Upper lobe of left lung (tissue), 6 donors: ENCODE data around the gene GUCA2A. TPM values are rescaled to one million over a fixed set of nuclear protein-coding genes. Genes with fewer than 3 reads are reported as not detected.
A peak's percentile ranks its signal among the peaks of the same experiment; 100 is the strongest.
"Not testable (repeated sequence)": the region's sequence is repeated elsewhere in the genome, so short reads cannot be mapped to it uniquely, and the experiment has no call there.

Source experiments
- ATAC-seq, 2 donors: fragments of 200-7000 bp; cut with Tn5 transposase; one replicate each; pipeline ENCODE4 v1.9.1; 2022; ENCODE audit warnings: mild to moderate bottlenecking in 2 of 2, moderate library complexity in 2 of 2; ENCODE audit not compliant: low FRiP score in 2 of 2
- DNase-seq, 2 donors: peaks; one replicate each; pipeline ENCODE4 v3.0.0-alpha.2; 2019 to 2020
- H3K27ac ChIP-seq, 4 donors: fragments of 200-600 bp; sonication (generic); one replicate each; pipeline ENCODE4 v1.5.1; 2016 to 2019
- H3K27me3 ChIP-seq, 4 donors: fragments of 200-600 bp; sonication (generic); one replicate each; pipeline ENCODE4 v1.5.1; 2017 to 2019
- H3K36me3 ChIP-seq, 4 donors: fragments of 200-600 bp; sonication (generic); one replicate each; pipeline ENCODE4 v1.5.1; 2016 to 2019
- H3K4me1 ChIP-seq, 4 donors: fragments of 200-600 bp; sonication (generic); one replicate each; pipeline ENCODE4 v1.5.1; 2018 to 2019
- H3K4me3 ChIP-seq, 4 donors: fragments of 200-600 bp; sonication (generic); one replicate each; pipeline ENCODE4 v1.5.1; 2017 to 2019; ENCODE audit warnings: mild to moderate bottlenecking in 2 of 4, moderate library complexity in 1 of 4
- H3K9me3 ChIP-seq, 4 donors: fragments of 200-600 bp; sonication (generic); one replicate each; pipeline ENCODE4 v1.5.1; 2018 to 2019
- CTCF ChIP-seq, 6 experiments: fragments of 450-650 bp in 4 of 6; fragments of 200-600 bp in 2 of 6; sonication (generic) in 2 of 6; IDR thresholded peaks; one replicate each; pipeline ENCODE4 v1.5.1; 2016 to 2019; ENCODE audit warnings: antibody characterized with exemption in 6 of 6
- EP300 ChIP-seq, 4 donors: sonication (generic); formaldehyde crosslinking; IDR thresholded peaks; one replicate each; pipeline ENCODE4 v1.5.1; 2017; ENCODE audit warnings: antibody characterized with exemption in 4 of 4, control low read depth in 2 of 4
- POLR2A ChIP-seq, 4 donors: fragments of 450-650 bp; IDR thresholded peaks; one replicate each; pipeline ENCODE4 v1.5.1; 2016 to 2017; ENCODE audit warnings: antibody characterized with exemption in 4 of 4, mild to moderate bottlenecking in 2 of 4
- POLR2AphosphoS5 ChIP-seq, 2 donors: sonication (generic); formaldehyde crosslinking; IDR thresholded peaks; one replicate each; pipeline ENCODE4 v1.5.1; 2017; ENCODE audit warnings: antibody characterized with exemption in 2 of 2
- WGBS, 2 donors: methylation state at CpG; one replicate each; pipeline ENCODE4 v1.1.5; 2017 to 2018; 5-methylcytosine and 5-hydroxymethylcytosine counted together
- total RNA-seq, 6 donors: library from RNA; depleted of rRNA in 4 of 6; stranded (reverse); fragments of >200 nt in 4 of 6; gene quantifications; one replicate each; pipeline versions ENCODE4 v1.1.0 to v1.2.1, GENCODE V29; 2016 to 2021
- donor health status: DM: no; HTN: no; CAD: no; lungs with moderate emphysema.
- donor health status: DM: no; HTN: yes; CAD: no; lungs with severe emphysema.

The GUCA2A gene, protein sequence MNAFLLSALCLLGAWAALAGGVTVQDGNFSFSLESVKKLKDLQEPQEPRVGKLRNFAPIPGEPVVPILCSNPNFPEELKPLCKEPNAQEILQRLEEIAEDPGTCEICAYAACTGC
- total RNA-seq: under 1 TPM in 1 of 6 donors, not detected in 5; 0.47 TPM

GRCh38 chr1:42164551-42165420, at the start of gene GUCA2A:
GUCA2A (minus strand) TSS chr1:42164745; CDS start chr1:42164712, 33 bp downstream.
- peak within 1 kb of the TSS in 3 of 4 donors; percentile 10 to 42 (median 32) for H3K27ac ChIP-seq
- no peak for ATAC-seq

DNA sequence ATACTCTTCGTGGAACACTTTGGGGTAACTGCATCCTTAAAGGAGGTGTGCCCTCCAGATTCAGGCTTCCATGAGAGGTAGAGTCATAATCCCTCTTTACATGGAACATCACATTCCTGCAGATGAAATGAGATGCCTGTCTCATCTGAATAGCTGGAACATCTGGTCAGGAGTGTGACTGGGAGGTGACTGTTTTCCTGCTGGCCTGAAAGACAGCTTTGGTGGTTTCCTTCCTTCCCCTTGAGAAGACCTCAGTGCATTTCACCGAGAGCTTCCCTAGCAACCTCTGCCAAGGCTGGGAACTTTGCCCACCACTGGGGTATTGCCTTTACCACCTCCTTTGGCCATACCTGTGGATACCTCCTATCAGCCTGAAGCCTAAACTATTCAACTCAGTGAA, 46.7 kb upstream of the GUCA2A start:
- Histone ChIP-seq H3K4me1 (peaks cover 8 to 20% (median 13%) of the 10 kb centered on the region in 4 donors), H3K36me3 (no peaks in the 10 kb centered on the region), H3K27me3 (no peaks in the 10 kb centered on the region), H3K27ac (no peak overlapping the region), H3K4me3 (no peak overlapping the region), H3K9me3 (no peaks in the 10 kb centered on the region)
- WGBS, 2 donors: 63% methylated on average over 2 of the region's 2 CpGs
- DNase-seq (no peak), ATAC-seq (no peak)
- TF ChIP-seq CTCF (IDR thresholded peaks at IDR 0.05) (no peak), EP300 (IDR thresholded peaks at IDR 0.05) (no peak)

More at GRCh38 chr1:42164551-42165420, at the start of gene GUCA2A:
- TF ChIP-seq POLR2A (IDR thresholded peaks at IDR 0.05) (no peak), EP300 (IDR thresholded peaks at IDR 0.05) (no peak), POLR2AphosphoS5 (IDR thresholded peaks at IDR 0.05) (no peak), CTCF (IDR thresholded peaks at IDR 0.05) (no peak)
- no peaks in the 10 kb centered on the region for H3K36me3 ChIP-seq
- H3K27me3 ChIP-seq: no peaks in the 10 kb centered on the region
- peaks cover 9 to 21% (median 13%) of the 10 kb centered on the region in 4 donors for H3K4me1 ChIP-seq
- peaks cover 0 to 8% (median 5%) of the 10 kb centered on the region in 4 donors for H3K9me3 ChIP-seq
- 69 to 86% methylated on average over 12 to 24 of the region's 24 CpGs for WGBS, 2 donors
- DNase-seq: no peak
- no peak within 1 kb of the TSS for H3K4me3 ChIP-seq

DNA sequence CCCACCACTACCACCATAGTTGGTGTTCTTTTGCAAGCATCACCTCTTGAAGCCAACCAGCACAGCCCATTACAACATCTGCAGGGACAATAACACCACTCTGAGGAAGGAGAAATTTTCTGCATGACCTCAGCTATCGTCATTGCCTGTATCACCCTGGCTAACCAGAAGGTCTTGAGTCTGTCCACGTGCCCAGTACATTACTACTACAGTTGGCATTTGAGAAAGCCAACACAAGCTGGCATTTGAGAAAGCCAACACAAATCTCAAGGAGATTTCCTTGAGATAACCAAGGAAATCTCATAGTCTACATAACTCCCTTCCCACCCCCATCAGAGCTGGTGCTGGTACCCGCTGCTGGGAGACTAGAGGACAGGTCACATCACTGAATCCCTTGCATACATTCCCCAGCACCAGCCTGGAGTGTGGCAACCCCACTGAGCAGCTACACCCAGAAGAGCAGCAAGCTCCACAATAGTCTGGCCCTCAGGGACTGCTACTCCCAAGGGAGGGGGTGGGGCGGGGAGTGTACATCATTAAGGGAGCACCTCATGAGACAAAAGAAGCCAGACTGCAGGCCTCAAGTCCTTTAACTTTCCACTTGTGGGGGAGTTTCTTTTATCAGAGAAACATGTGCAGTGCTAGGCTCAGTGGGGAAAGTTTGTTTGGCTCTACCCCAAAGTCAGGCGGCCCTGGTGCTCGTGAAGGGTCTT, 46.0 kb upstream of the GUCA2A start:
- no peak overlapping the region for H3K4me3 ChIP-seq
- ATAC-seq (no peak), DNase-seq (no peak)
- no peak for TF ChIP-seq POLR2AphosphoS5 (IDR thresholded peaks at IDR 0.05)
- TF ChIP-seq EP300 (IDR thresholded peaks at IDR 0.05): no peak
- no peak for TF ChIP-seq POLR2A (IDR thresholded peaks at IDR 0.05)
- no peak for TF ChIP-seq CTCF (IDR thresholded peaks at IDR 0.05)
- no peaks in the 10 kb centered on the region for H3K27me3 ChIP-seq
- WGBS, 2 donors: 90 to 91% methylated on average over 5 to 6 of the region's 6 CpGs
- no peaks in the 10 kb centered on the region for H3K9me3 ChIP-seq
- H3K4me1 ChIP-seq: peaks cover 8 to 20% (median 13%) of the 10 kb centered on the region in 4 donors
- H3K36me3 ChIP-seq: peaks cover 0 to under 1% (median 0%) of the 10 kb centered on the region in 4 donors
- H3K27ac ChIP-seq: no peak overlapping the region

DNA sequence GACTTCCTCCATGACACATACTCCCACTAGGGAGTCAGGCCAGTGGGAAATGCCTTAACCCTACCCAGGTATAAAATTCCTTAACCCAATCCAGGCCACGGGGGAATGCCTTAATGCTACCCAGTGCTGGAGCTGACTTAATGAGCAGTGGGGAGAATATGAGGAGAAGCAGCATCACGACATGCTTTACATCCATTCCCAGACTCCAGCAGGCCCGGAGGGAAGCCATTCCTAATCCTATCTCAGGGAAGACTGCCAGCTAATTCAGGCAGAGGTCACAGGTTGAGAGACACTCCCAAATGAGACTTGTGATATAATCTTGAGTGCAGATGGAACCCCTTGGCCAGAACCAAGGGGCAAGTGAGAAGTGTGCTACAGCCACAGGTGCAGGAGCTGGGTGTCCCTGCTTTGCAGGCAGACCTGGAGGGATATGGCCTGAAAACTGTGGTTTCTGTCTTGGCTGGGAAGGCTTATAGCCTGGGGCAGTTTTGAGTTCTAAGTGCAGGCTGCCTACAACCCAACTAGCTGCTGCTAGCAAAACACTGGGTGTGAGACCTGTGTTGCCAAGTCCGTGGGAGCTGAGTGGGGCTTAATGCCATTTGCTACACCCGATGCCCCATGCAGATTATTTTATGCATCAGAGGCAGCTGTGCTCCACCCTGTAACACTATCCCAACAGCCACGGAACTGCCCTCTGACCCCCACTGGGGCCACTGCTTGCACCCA, 45.1 kb upstream of the GUCA2A start:
- no peaks in the 10 kb centered on the region for H3K9me3 ChIP-seq
- no peak for TF ChIP-seq EP300 (IDR thresholded peaks at IDR 0.05)
- peaks cover 0 to 8% (median 0%) of the 10 kb centered on the region in 4 donors for H3K36me3 ChIP-seq
- H3K4me1 ChIP-seq: peaks cover 3 to 16% (median 8%) of the 10 kb centered on the region in 4 donors
- H3K27me3 ChIP-seq: no peaks in the 10 kb centered on the region
- DNase-seq (no peak), ATAC-seq (no peak)
- H3K4me3 ChIP-seq: no peak overlapping the region
- 67 to 93% methylated on average over 4 to 6 of the region's 6 CpGs for WGBS, 2 donors
- no peak overlapping the region for H3K27ac ChIP-seq

GRCh38 chr1:42206930-42207329, 42.4 kb upstream of the GUCA2A start:
- not testable (repeated sequence) for ATAC-seq, DNase-seq, H3K27ac ChIP-seq, H3K4me1 ChIP-seq, H3K27me3 ChIP-seq, H3K9me3 ChIP-seq, H3K4me3 ChIP-seq
- peaks cover 0 to 21% (median 1%) of the 10 kb centered on the region in 4 donors for H3K36me3 ChIP-seq
- WGBS, 2 donors: 86 to 100% methylated on average over 2 of the region's 2 CpGs
